Stimulated activated CD4-positive, alpha-beta T cell treated with anti-CD3 and anti-CD28 coated beads, TNF-alpha, amount 100 ng/mL, for 24 hours (primary cell): Measurements from ENCODE around the gene RAP1B.
A peak's percentile ranks its signal among the peaks of the same experiment; 100 is the strongest.
"Not testable (repeated sequence)": the region's sequence is repeated elsewhere in the genome, so short reads cannot be mapped to it uniquely, and the experiment has no call there.

ENCODE experiments used
- DNase-seq, 3 experiments: peaks; one replicate each; pipeline ENCODE4 v3.0.0-alpha.2; 2020; ENCODE audit warnings: low read depth in 3 of 3

Gene RAP1B

GRCh38 chr12:68633614-68634558, 23.2 kb downstream of the RAP1B start:
- no peak for DNase-seq

- DNase-seq, result no peak
Measured at GRCh38 chr12:68636268-68636667, 25.6 kb downstream of the RAP1B start.

- DNase-seq, result not testable (repeated sequence)
Measured at GRCh38 chr12:68637439-68637838, 26.7 kb downstream of the RAP1B start.

DNA sequence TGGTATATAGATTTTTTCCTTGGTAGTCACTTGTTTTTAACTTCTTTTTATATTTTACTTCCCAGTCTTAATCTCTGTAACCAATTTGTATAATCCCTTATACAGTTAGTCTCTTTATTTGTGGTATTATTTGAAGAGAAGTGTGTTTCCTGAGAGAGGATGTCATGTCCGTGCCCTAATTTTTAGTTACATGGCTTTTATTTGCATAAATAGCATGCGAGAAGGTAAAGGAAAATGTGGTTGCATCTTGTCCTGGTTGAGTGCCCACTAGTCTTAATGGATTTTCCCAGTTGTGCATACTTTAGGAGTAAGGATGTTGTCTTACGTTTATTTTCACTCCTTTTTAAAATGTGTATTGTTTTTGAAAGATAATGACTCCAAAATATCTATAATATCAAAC, 27.5 kb downstream of the RAP1B start:
- no peak for DNase-seq

GRCh38 chr12:68638721-68639395, 28.2 kb downstream of the RAP1B start:
- DNase-seq, result no peak

DNA sequence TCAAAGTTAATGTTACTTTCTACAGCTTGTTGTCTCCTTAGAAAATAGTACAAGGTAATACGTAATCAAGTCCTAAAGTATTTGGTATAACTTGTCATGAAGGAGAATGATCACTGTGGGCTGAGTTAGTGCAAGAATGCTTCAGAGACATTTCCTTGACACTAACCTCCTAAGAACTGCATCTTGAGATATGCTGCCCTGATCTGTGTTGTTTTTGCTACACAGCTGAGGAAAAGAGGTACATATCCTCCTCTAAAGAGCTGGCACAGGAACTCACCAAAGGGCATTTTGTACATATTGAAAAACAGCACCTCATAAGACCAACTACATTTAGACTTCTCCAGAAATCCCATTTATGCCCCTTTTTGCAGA, 28.7 kb downstream of the RAP1B start:
- DNase-seq, result no peak

DNA sequence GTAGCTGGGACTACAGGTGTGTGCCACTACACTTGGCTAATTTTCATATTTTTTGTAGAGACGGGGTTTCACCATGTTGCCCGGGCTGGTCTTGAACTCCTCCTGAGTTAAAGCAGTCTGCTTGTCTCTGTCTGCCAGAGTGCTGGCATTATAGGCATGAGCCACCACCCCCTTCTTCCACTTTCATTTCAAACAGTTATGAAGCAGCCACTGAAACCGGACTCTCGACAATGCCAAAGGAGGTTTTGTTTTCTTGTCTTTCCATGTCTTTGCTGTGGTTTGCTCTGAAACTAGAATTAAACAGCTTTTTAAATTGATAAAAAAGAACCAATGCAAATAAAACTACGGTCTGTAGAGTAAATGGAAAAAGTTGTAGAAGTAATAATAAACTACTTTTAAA, 30.4 kb downstream of the RAP1B start:
- peak; percentile 22 to 41 (median 40) for DNase-seq

- no peak for DNase-seq
Measured at GRCh38 chr12:68646484-68646883, 35.8 kb downstream of the RAP1B start.

DNA sequence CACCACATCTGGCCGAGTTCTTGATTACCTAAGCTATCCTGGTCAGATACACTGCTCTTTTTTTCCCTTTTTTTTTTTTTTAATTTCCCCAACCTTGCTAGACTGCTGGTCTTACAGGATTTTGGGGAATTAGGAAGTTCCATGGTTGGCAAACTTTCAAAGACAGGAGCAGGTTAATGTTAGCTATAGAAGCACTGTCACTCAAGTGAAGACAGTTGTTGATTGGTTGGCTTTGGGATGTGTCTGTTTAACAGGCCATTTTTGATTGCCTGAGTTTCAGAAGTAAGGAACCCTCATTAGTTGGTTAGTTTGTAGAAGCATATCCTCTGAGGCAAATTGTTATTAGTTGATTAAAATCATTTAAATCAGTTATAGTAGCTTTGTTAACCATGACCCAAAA, 36.8 kb downstream of the RAP1B start:
- DNase-seq, result no peak

- no peak for DNase-seq
Measured at GRCh38 chr12:68648179-68648578, 37.5 kb downstream of the RAP1B start.

DNA sequence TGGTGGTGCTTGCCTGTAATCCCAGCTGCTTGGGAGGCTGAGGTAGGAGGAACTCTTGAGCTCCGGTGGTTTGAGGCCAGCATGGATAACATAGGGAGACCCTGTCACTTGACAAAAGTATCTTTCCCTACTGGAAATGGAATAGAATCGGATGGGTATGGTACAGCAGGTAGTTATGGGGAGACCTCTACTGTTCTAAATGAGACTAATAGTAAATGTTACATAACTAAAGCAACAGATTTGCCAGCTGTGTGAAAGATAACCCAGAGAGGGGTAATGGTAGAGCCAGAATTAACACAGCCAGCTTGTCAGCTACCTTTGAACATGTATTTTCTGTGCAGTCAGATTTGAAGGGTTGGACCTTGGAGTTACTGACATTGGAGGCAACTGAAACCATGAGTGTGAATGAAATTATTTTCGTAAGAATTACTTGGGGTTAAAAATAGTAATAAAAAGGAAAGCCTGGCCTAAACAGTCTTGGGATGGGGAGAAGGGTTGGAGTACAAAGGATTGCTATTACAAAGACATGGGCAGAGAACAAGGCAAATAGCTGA, 54.4 kb downstream of the RAP1B start:
- DNase-seq, result no peak

DNA sequence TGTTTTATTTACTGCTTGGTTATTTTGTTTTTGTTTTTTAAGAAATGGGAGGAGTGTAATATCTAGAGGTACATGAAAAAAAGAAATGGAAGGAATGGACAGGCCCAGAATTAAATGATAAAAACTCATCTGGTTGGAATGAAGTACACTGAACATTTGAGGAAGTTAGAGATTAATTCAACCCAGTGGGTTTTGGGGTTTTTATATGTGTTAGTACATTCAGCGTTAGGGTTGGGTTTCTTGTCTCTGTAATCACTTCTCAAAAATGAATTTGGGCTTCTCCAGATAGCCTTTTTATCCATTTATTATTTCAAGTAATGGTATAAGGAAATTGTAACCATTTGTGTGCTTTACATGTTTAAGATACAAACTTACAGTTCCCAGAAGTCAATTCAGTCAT, 56.6 kb downstream of the RAP1B start:
- no peak for DNase-seq

GRCh38 chr12:68667896-68668295, 57.2 kb downstream of the RAP1B start:
- DNase-seq, result no peak

GRCh38 chr12:68671179-68671578, 60.5 kb downstream of the RAP1B start:
- no peak for DNase-seq

GRCh38 chr12:68673788-68674187, 63.1 kb downstream of the RAP1B start:
- no peak for DNase-seq

GRCh38 chr12:68674376-68674775, 63.7 kb downstream of the RAP1B start:
- no peak for DNase-seq

DNA sequence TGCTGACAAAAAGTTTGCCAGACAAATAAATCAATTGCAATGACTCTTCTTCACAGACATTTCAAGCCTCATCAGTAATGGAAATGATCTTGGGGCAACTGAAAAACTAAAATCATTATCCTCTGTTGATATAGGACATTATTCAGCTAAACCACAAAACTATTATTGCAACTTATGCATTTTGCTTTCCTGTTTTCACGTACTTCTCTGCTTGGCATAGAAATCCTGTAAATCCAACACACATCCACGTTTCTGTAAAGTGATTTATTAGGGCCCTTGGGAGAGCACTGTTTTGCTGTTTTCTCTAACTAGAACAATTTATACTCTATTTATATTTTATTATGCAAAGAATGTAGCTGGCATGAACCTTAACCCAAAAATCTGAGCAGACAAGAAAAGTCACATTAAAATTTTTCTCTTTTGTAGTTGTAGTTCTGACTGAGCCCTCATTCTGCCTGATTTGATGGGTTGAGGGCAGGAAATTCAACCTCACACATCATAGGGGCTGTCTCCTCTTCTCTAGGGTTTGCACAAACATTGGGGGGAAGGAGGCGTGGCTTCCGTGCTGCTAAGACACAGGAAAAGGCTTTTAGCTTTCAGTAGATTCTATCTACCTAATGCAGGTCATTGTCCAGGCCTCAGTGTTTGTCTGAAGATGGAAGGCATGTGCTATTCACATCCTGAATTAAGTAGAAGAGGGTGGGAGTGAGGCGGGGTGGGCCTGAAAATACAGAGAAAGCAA, 64.6 kb downstream of the RAP1B start:
- DNase-seq, result peak; percentile 7 to 35 (median 17)

DNA sequence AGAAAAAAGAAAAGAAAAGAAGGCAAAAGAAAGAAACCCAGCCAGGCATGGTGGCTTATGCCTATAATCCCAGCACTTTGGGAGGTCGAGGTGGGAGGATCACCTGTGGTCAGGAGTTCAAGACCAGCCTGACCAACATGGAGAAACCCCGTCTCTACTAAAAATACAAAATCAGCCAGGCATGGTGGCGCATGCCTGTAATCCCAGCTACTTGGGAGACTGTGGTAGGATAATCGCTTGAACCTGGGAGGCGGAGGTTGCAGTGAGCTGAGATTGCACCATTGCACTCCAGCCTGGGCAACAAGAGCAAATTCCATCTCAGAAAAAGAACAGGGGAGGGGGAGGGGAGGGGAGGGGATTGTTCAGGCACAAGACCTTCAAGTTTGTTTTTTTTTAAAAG, 66.2 kb downstream of the RAP1B start:
- DNase-seq, result not testable (repeated sequence)

DNA sequence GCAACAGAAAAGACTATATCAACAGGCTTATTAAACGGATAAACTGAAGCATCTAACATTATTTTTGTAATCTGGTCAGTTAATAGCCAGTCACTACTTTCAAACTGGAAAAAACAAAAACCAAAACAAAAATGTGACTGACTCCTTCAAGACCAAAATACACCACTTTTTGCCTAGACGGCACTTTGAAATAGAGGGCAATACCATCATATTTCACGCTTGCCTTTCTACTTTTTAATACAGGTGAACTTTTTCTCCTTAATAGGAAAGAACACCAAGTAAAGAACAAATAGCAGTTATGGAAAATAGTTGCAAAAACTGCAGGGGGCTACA, 75.5 kb downstream of the RAP1B start:
- DNase-seq, result no peak

DNA sequence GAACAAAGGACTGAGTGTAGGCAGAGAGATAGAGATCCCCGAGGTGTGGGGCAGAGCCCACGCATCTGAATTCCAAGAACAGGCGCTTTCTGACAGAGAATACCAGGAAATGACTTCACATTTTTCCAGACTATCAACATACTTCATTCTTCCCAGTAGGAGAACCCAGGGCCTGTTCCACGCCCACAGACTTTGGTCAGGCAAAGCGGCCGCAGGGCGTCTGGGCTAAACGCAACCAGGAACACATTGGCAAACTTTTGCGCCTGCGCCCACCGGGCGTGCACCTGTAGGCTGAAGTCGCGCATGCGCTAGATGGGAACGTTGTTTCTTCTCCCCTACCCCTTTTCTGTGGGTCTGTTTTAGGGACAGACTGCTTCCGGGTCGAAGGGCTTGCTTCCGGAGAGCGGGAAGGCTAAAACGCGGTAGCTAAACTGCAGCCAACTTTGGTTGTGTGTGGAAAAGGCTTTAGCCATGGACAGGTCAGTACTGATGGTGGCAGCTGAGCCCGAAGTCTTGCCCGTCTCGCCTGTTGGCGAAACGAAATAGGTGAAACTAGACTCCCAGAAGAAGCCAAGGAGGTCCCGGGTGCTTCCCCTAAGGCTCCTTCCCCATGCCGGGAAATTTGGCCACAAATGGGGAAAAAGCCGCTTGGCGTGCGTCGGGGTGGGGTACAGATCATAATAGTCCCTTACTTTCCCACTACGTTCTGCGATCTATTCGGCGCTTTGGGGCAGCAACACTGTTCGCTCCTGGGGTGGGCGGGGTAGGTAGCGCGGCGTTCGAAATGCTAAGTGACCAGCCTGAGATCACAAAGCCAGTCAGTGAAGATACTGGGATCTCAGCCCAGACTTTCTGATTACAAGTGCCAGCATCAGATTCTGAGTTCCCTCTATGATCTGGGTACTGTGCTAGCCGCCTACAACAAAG, 76.2 kb downstream of the RAP1B start, which contains the start of gene NUP107:
Gene NUP107, plus strand, starts transcription at position 384 of the 927 bp plus-strand sequence. Its CDS starts 88 bp downstream, at position 472.
- peak; percentile 96 to 97 (median 96) for DNase-seq

DNA sequence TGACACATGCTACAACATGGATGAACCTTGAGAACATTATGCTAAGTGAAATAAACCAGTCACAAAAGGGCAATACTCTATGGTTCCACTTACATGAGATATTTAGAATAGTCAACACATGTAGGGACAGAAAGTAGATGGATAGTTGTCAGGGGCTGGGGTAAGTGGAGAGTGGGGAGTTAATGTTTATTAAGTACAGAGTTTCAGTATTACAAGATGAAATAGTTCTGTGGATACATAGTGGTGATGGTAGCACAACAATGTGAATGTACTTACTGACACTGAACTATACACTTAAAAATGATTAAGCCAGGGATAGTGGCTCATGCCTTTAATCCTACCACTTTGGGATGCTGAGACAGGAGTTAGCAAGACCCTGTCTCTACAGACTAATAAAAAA, 84.8 kb downstream of the RAP1B start:
- no peak for DNase-seq
